ENCODE measurements around the gene RABGGTB. TPM values are rescaled to one million over a fixed set of nuclear protein-coding genes. Genes with fewer than 3 reads are reported as not detected.

RABGGTB gene
- total and polyA plus RNA-seq, 9 of the 15 experiments (the other 6 are each of a cell fraction or from before 2014, with no cell fraction given), result 148 to 354 (median 206) TPM

GRCh38 chr1:75785983-75786853 is at the start of gene RABGGTB (continued):
- TF ChIP-seq CHD4 (IDR thresholded peaks at IDR 0.05; ENCODE audit: insufficient read depth, insufficient replicate concordance, low read depth, low read length, poor library complexity, severe bottlenecking) (no peak), KLF1 (tag; IDR thresholded peaks at IDR 0.05) (no peak), ATF2 (CRISPR knock-in tag; IDR thresholded peaks at IDR 0.05) (no peak), ZBTB2 (IDR thresholded peaks at IDR 0.05) (peak; percentile 89), U2AF2 (optimal IDR thresholded peaks at IDR 0.05; ENCODE audit: low read depth, low read length) (no peak), KDM5B (IDR thresholded peaks at IDR 0.05; ENCODE audit: insufficient replicate concordance, low read depth, low read length) (peak; percentile 96), ZNF165 (CRISPR knock-in tag; IDR thresholded peaks at IDR 0.05; ENCODE audit: borderline replicate concordance) (no peak), SMC3 (conservative IDR thresholded peaks at IDR 0.05; ENCODE audit: insufficient read depth, low read depth, low read length) (no peak), GMEB1 (CRISPR knock-in tag; IDR thresholded peaks at IDR 0.05) (no peak), POLR2G (IDR thresholded peaks at IDR 0.05; ENCODE audit: low read depth, low read length) (peak; percentile 80), NFXL1 (CRISPR knock-in tag; IDR thresholded peaks at IDR 0.05) (0 out of 2 replicates have a peak, but pooled peaks have one; percentile 31), MXI1 (IDR thresholded peaks at IDR 0.05; ENCODE audit: low read depth, low read length) (peak; percentile 66), ZHX1 (conservative IDR thresholded peaks at IDR 0.05; ENCODE audit: low read length) (no peak; the same call in 1 of the 2 replicates), U2AF1 (optimal IDR thresholded peaks at IDR 0.05; ENCODE audit: low read depth, low read length) (no peak), FOXM1 (IDR thresholded peaks at IDR 0.05; ENCODE audit: low read depth) (0 out of 2 replicates have a peak, but pooled peaks have one; percentile 7), FOXM1 (CRISPR knock-in tag; IDR thresholded peaks at IDR 0.05; ENCODE audit: low read depth) (peak; percentile 54; the same call in 1 of the 2 replicates), TRIM24 (IDR thresholded peaks at IDR 0.05) (no peak), CBX3 (IDR thresholded peaks at IDR 0.05; ENCODE audit: borderline replicate concordance in 1 of 2, low read length in 2 of 2) (no peak; a peak in 1 of 3 replicates), NRF1 (conservative IDR thresholded peaks at IDR 0.05 in 1 of 2, IDR thresholded peaks at IDR 0.05 in 1 of 2) (peak; percentile 96 to 97)

Data from K562 (cell line).